A673 (cell line): ENCODE measurements around the gene FRMPD4.

Experiments used
- EZH2 ChIP-seq: fragments of 200-600 bp; sonication (generic); IDR thresholded peaks from 2 replicates; pipeline ENCODE4 v1.6.1; 2017; ENCODE audit warnings: borderline replicate concordance, low read depth, mild to moderate bottlenecking, mixed read lengths, antibody characterized with exemption, low read length; ENCODE audit not compliant: poor library complexity, severe bottlenecking
- TF ChIP-seq, protein P1 (sequence below): fragments of 300-800, 200-600 bp; sonication (generic); conservative IDR thresholded peaks from 2 replicates; pipeline ENCODE4 v1.5.1; 2017; ENCODE audit warnings: low read depth, mild to moderate bottlenecking, antibody characterized with exemption, low read length, moderate library complexity, mixed read lengths

- TF ChIP-seq, protein P1, sequence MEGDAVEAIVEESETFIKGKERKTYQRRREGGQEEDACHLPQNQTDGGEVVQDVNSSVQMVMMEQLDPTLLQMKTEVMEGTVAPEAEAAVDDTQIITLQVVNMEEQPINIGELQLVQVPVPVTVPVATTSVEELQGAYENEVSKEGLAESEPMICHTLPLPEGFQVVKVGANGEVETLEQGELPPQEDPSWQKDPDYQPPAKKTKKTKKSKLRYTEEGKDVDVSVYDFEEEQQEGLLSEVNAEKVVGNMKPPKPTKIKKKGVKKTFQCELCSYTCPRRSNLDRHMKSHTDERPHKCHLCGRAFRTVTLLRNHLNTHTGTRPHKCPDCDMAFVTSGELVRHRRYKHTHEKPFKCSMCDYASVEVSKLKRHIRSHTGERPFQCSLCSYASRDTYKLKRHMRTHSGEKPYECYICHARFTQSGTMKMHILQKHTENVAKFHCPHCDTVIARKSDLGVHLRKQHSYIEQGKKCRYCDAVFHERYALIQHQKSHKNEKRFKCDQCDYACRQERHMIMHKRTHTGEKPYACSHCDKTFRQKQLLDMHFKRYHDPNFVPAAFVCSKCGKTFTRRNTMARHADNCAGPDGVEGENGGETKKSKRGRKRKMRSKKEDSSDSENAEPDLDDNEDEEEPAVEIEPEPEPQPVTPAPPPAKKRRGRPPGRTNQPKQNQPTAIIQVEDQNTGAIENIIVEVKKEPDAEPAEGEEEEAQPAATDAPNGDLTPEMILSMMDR: no peak
- no peak for TF ChIP-seq EZH2
These were observed 192.6 kb downstream of the FRMPD4 start for GRCh38 chrX:12330841-12331240.
